ENCODE measurements around the gene TNFRSF14.

- TF ChIP-seq POLR2AphosphoS5 (IDR thresholded peaks at IDR 0.05; ENCODE audit: low read depth, low read length) (no peak), POLR2A (IDR thresholded peaks at IDR 0.05; ENCODE audit: low read depth, low read length) (no peak), TAF1 (IDR thresholded peaks at IDR 0.05; ENCODE audit: borderline replicate concordance, low read depth, low read length) (no peak)
Measured at GRCh38 chr1:2540816-2541492, 15.2 kb upstream of the TNFRSF14 start.
